NK-92 (cell line): Measurements from ENCODE around the gene SCP2.

ENCODE experiments used
- DNase-seq: peaks from one replicate; lab custom pipeline; 2025; ENCODE audit not compliant: unreplicated experiment; lab: John Stamatoyannopoulos, UW

Gene SCP2

GRCh38 chr1:53094533-53094919 lies 167.4 kb downstream of the SCP2 start:
- no peak for DNase-seq
